H1 (cell line): ENCODE data around the gene STXBP5. TPM values are rescaled to one million over a fixed set of nuclear protein-coding genes. Genes with fewer than 3 reads are reported as not detected.

Source experiments
- CTCF ChIA-PET: fragments of 300-600 bp; sonication (Branson Sonifier 250); formaldehyde crosslinking; loops from one replicate; lab custom pipeline; 2021; ENCODE audit not compliant: partially characterized antibody; lab: Charles Lee
- POLR2A ChIA-PET: fragments of 300-600 bp; sonication (Branson Sonifier 250); formaldehyde crosslinking; loops from one replicate; lab custom pipeline; 2021; ENCODE audit warnings: inconsistent platforms; ENCODE audit not compliant: partially characterized antibody; lab: Charles Lee
- DNase-seq, 2 experiments: peaks; one replicate each; pipeline versions ENCODE4 v3.0.0 to v3.0.0-alpha.2; 2010 to 2022; ENCODE audit warnings: low spot score in 2 of 2, low read depth in 1 of 2, mixed read lengths in 1 of 2
- FAIRE-seq: peaks from 2 replicates; lab custom pipeline; 2011; peaks lifted over from hg19 to GRCh38; lab: Jason Lieb, UNC
- H2AFZ ChIP-seq: 2 replicates; pipeline ENCODE4 v1.8.1; 2012; ENCODE audit warnings: low read length, inconsistent platforms
- H2AK5ac ChIP-seq: 2 replicates; pipeline ENCODE4 v1.6.1; 2013; ENCODE audit warnings: low read depth, low read length
- H2BK120ac ChIP-seq: replicated peaks from 2 replicates; pipeline ENCODE3; 2013; ENCODE audit warnings: low read depth, low read length, inconsistent platforms
- H2BK12ac ChIP-seq: 2 replicates; pipeline ENCODE4 v1.6.1; 2013; ENCODE audit warnings: low read depth, low read length
- H2BK15ac ChIP-seq: 2 replicates; pipeline ENCODE4 v1.6.1; 2013; ENCODE audit warnings: low read length
- H2BK20ac ChIP-seq: 2 replicates; pipeline ENCODE4 v1.6.1; 2013; ENCODE audit warnings: low read length
- H2BK5ac ChIP-seq: 2 replicates; pipeline ENCODE4 v1.6.1; 2013; ENCODE audit warnings: low read depth, low read length
- H3K14ac ChIP-seq: 2 replicates; pipeline ENCODE4 v1.6.1; 2013; ENCODE audit warnings: inconsistent platforms; ENCODE audit not compliant: insufficient read length
- H3K18ac ChIP-seq: 2 replicates; pipeline ENCODE4 v1.6.1; 2013; ENCODE audit warnings: low read length; ENCODE audit errors: extremely low read depth
- H3K23ac ChIP-seq: 2 replicates; pipeline ENCODE4 v1.6.1; 2013; ENCODE audit warnings: inconsistent platforms; ENCODE audit not compliant: insufficient read length
- H3K23me2 ChIP-seq: 2 replicates; pipeline ENCODE4 v1.6.1; 2013; ENCODE audit warnings: low read depth, low read length
- H3K27ac ChIP-seq: 2 replicates; pipeline ENCODE4 v1.6.1; 2011; ENCODE audit warnings: low read depth, low read length, inconsistent platforms
- H3K27me3 ChIP-seq, 4 experiments: replicated peaks in 1 of 4; 1 replicate in 1 of 4; 2 replicates in 3 of 4; pipeline versions ENCODE4 v1.6.1 to v1.8.1; 2011 to 2013; ENCODE audit warnings: low read length in 3 of 4, mild to moderate bottlenecking in 3 of 4, inconsistent platforms in 2 of 4, mixed read lengths in 2 of 4, moderate library complexity in 1 of 4; ENCODE audit not compliant: control insufficient read depth in 3 of 4, insufficient read depth in 3 of 4; ENCODE audit errors: extremely low read depth in 1 of 4
- H3K36me3 ChIP-seq, 4 experiments: 2 replicates each; pipeline versions ENCODE4 v1.6.1 to v1.8.1; 2011 to 2013; ENCODE audit warnings: mild to moderate bottlenecking in 4 of 4, low read length in 3 of 4, moderate library complexity in 2 of 4, control low read depth in 1 of 4, inconsistent platforms in 1 of 4; ENCODE audit not compliant: insufficient read depth in 4 of 4, control insufficient read depth in 2 of 4
- H3K4ac ChIP-seq: replicated peaks from 2 replicates; pipeline ENCODE3; 2013; ENCODE audit warnings: low read length, low read depth, mixed read lengths, inconsistent platforms; ENCODE audit not compliant: insufficient read length
- H3K4me1 ChIP-seq, 4 experiments: replicated peaks in 1 of 4; 1 replicate in 1 of 4; 2 replicates in 3 of 4; pipeline versions ENCODE4 v1.6.1 to v1.8.1; 2011 to 2013; ENCODE audit warnings: low read length in 3 of 4, inconsistent platforms in 2 of 4, mixed read lengths in 1 of 4; ENCODE audit not compliant: insufficient read depth in 4 of 4, control insufficient read depth in 3 of 4
- H3K4me2 ChIP-seq, 2 experiments: 2 replicates each; pipeline versions ENCODE4 v1.6.1 to v1.8.1; 2011 to 2013; ENCODE audit warnings: low read depth in 2 of 2, low read length in 2 of 2, control low read depth in 1 of 2, inconsistent platforms in 1 of 2, mild to moderate bottlenecking in 1 of 2; ENCODE audit not compliant: insufficient read depth in 1 of 2
- H3K4me3 ChIP-seq, 4 experiments: fragments of 200-600, 300-600 bp in 1 of 4; sonication (generic), shearing (Covaris generic), sonication (Bioruptor Twin) in 1 of 4; 2 replicates each; pipeline versions ENCODE4 v1.5.1 to v1.8.1; 2011 to 2016; ENCODE audit warnings: low read length in 4 of 4, low read depth in 3 of 4, control low read depth in 2 of 4, inconsistent platforms in 2 of 4, mild to moderate bottlenecking in 2 of 4, mixed read lengths in 1 of 4, moderate library complexity in 1 of 4; ENCODE audit not compliant: insufficient read depth in 2 of 4; ENCODE audit errors: extremely low read depth in 1 of 4
- H3K56ac ChIP-seq: replicated peaks from 2 replicates; pipeline ENCODE3; 2013; ENCODE audit warnings: low read depth, mild to moderate bottlenecking, mixed read lengths, low read length, inconsistent platforms; ENCODE audit not compliant: insufficient read length
- H3K79me1 ChIP-seq: 2 replicates; pipeline ENCODE4 v1.6.1; 2013; ENCODE audit warnings: low read depth, low read length, control low read depth
- H3K79me2 ChIP-seq, 2 experiments: 2 replicates each; pipeline versions ENCODE4 v1.6.1 to v1.8.1; 2012 to 2013; ENCODE audit warnings: low read length in 2 of 2, mild to moderate bottlenecking in 2 of 2, inconsistent platforms in 1 of 2; ENCODE audit not compliant: insufficient read depth in 2 of 2, control insufficient read depth in 1 of 2
- H3K9ac ChIP-seq, 4 experiments: replicated peaks in 1 of 4; 1 replicate in 1 of 4; 2 replicates in 3 of 4; pipeline versions ENCODE4 v1.6.1 to v1.8.1; 2011 to 2013; ENCODE audit warnings: low read depth in 3 of 4, low read length in 3 of 4, control low read depth in 2 of 4, mild to moderate bottlenecking in 2 of 4, moderate library complexity in 2 of 4, inconsistent platforms in 1 of 4; ENCODE audit errors: extremely low read depth in 1 of 4
- H3K9me3 ChIP-seq, 2 experiments: 2 replicates each; pipeline versions ENCODE4 v1.6.1 to v1.8.1; 2012 to 2013; ENCODE audit warnings: mild to moderate bottlenecking in 2 of 2, moderate library complexity in 2 of 2, control low read depth in 1 of 2, inconsistent platforms in 1 of 2, low read depth in 1 of 2, low read length in 1 of 2, mixed read lengths in 1 of 2; ENCODE audit not compliant: insufficient read depth in 2 of 2
- H4K20me1 ChIP-seq, 2 experiments: replicated peaks in 1 of 2; 2 replicates each; pipeline versions ENCODE3 to v1.8.1; 2011 to 2013; ENCODE audit warnings: inconsistent platforms in 2 of 2, low read length in 2 of 2, mild to moderate bottlenecking in 1 of 2; ENCODE audit not compliant: insufficient read depth in 2 of 2, control insufficient read depth in 1 of 2
- H4K5ac ChIP-seq: 2 replicates; pipeline ENCODE4 v1.6.1; 2013; ENCODE audit warnings: low read length, low read depth, mixed read lengths, inconsistent platforms; ENCODE audit not compliant: insufficient read length
- H4K8ac ChIP-seq: 2 replicates; pipeline ENCODE4 v1.8.0; 2013; ENCODE audit warnings: mild to moderate bottlenecking, moderate library complexity, low read length, inconsistent platforms; ENCODE audit not compliant: insufficient read depth; ENCODE audit errors: extremely low read depth
- H4K91ac ChIP-seq: replicated peaks from 2 replicates; pipeline ENCODE3; 2013; ENCODE audit warnings: low read length, mixed read lengths, inconsistent platforms; ENCODE audit not compliant: insufficient read length
- CEBPB ChIP-seq: IDR thresholded peaks from 2 replicates; pipeline ENCODE4 v1.6.1; 2012; ENCODE audit warnings: low read depth, low read length
- JUN ChIP-seq: IDR thresholded peaks from 2 replicates; pipeline ENCODE4 v1.6.1; 2011; ENCODE audit warnings: low read depth, mild to moderate bottlenecking, improper control_type of control experiment, low read length
- NRF1 ChIP-seq: IDR thresholded peaks from 2 replicates; pipeline ENCODE4 v1.6.1; 2011; ENCODE audit warnings: mild to moderate bottlenecking, low read depth, low read length, improper control_type of control experiment
- RAD21 ChIP-seq, 2 experiments: IDR thresholded peaks in 1 of 2; conservative IDR thresholded peaks in 1 of 2; 2 replicates each; pipeline ENCODE4 v1.6.1; 2011; ENCODE audit warnings: low read depth in 2 of 2, low read length in 2 of 2, improper control_type of control experiment in 1 of 2, inconsistent platforms in 1 of 2, mild to moderate bottlenecking in 1 of 2, moderate library complexity in 1 of 2
- RNF2 ChIP-seq: fragments of 200-900, 300-1000 bp; sonication (generic); IDR thresholded peaks from 2 replicates; pipeline ENCODE4 v1.7.1; 2016; ENCODE audit warnings: borderline replicate concordance, low read depth, mild to moderate bottlenecking, antibody characterized with exemption, low read length; ENCODE audit not compliant: poor library complexity, severe bottlenecking; ENCODE audit errors: missing control alignments
- SP2 ChIP-seq: IDR thresholded peaks from 2 replicates; pipeline ENCODE4 v1.6.1; 2012; ENCODE audit warnings: mild to moderate bottlenecking, low read length, inconsistent platforms
- TAF7 ChIP-seq: optimal IDR thresholded peaks from 2 replicates; pipeline ENCODE3; 2011; ENCODE audit warnings: low read depth, mild to moderate bottlenecking, inconsistent platforms, low read length, moderate library complexity, borderline replicate concordance
- USF2 ChIP-seq: IDR thresholded peaks from 2 replicates; pipeline ENCODE4 v1.6.1; 2011; ENCODE audit warnings: low read length, improper control_type of control experiment
- WGBS, 2 experiments: shearing (Covaris generic) in 1 of 2; methylation state at CpG; one replicate each; pipeline versions ENCODE4 v1.1.6 to v1.1.7; 2013 to 2015; ENCODE audit warnings: low lambda C conversion rate in 2 of 2, mixed read lengths in 2 of 2, inconsistent platforms in 1 of 2, low coverage in 1 of 2, missing lambda C conversion rate in 1 of 2; ENCODE audit not compliant: insufficient replicate concordance in 2 of 2, insufficient coverage in 1 of 2, insufficient read length in 1 of 2; ENCODE audit errors: extremely low coverage in 1 of 2, missing lambda C conversion rate in 1 of 2; 5-methylcytosine and 5-hydroxymethylcytosine counted together
- polyA plus RNA-seq, 7 experiments: library from polyadenylated mRNA; depleted of rRNA in 3 of 7; stranded (reverse) in 5 of 7; unstranded in 2 of 7; fragments of >200 nt in 5 of 7; fragments of 200-250 nt in 2 of 7; gene quantifications; 1 replicate in 5 of 7; 2 replicates in 1 of 7; 4 replicates in 1 of 7; pipeline versions ENCODE4 v1.2.1 to v1.2.3, GENCODE V29; 2011 to 2013; ENCODE audit warnings: missing spikeins in 2 of 7, mixed read lengths in 2 of 7
- total RNA-seq: library from RNA; stranded (reverse); fragmentation: NEBNext Ultra II Directional; extraction: Animal tissue kit (Norgen Biotek cat#: 25700); gene quantifications from 2 replicates; pipeline ENCODE4 v1.2.1, GENCODE V29; 2021

The STXBP5 gene
- total and polyA plus RNA-seq, 2 of the 8 experiments (the other 6 are each of a cell fraction or from before 2014, with no cell fraction given) = 2.7 to 10.8 TPM

GRCh38 chr6:147216915-147217314, 12.7 kb downstream of the STXBP5 start:
- no peak overlapping the region for H2BK5ac ChIP-seq
- H3K27ac ChIP-seq = no peak overlapping the region
- no peak overlapping the region for H2AK5ac ChIP-seq
- FAIRE-seq = no peak
- H2BK20ac ChIP-seq = no peak overlapping the region
- no peak overlapping the region for H3K4ac ChIP-seq
- H3K56ac ChIP-seq = no peak overlapping the region
- no peak overlapping the region for H4K91ac ChIP-seq
- no peak overlapping the region for H3K23ac ChIP-seq
- H2BK12ac ChIP-seq = no peak overlapping the region
- H2BK120ac ChIP-seq = no peak overlapping the region
- H4K20me1 ChIP-seq = no peaks in the 10 kb centered on the region
- TF ChIP-seq USF2 (no peak), SP2 (no peak), CEBPB (no peak), NRF1 (no peak), TAF7 (no peak), JUN (no peak), RNF2 (no peak), RAD21 (IDR thresholded peaks at IDR 0.05 in 1 of 2, conservative IDR thresholded peaks at IDR 0.05 in 1 of 2; ENCODE audit: low read depth in 2 of 2, low read length in 2 of 2) (no peak)
- no peak overlapping the region for H3K4me2 ChIP-seq
- H3K27me3 ChIP-seq = no peaks in the 10 kb centered on the region
- no peak overlapping the region for H4K8ac ChIP-seq
- no peaks in the 10 kb centered on the region for H3K9me3 ChIP-seq
- H2AFZ ChIP-seq = no peak overlapping the region
- H3K79me2 ChIP-seq = peaks cover 0 to 5% of the 10 kb centered on the region in 2 experiments; a peak in 1 of 4 replicates
- H3K36me3 ChIP-seq = peaks cover 0 to 1% (median 0%) of the 10 kb centered on the region in 4 experiments; a peak in 1 of 8 replicates
- no peak overlapping the region for H3K14ac ChIP-seq
- no peak for DNase-seq
- no peak overlapping the region for H3K9ac ChIP-seq
- no peak overlapping the region for H4K5ac ChIP-seq
- POLR2A ChIA-PET = interaction anchor here (1.3 kb wide), 1 partner anchor 14 kb away, joined by 3 read pairs; no protein-coding TSS in a partner anchor
- WGBS, 2 experiments = 88% methylated on average over 3 of the region's 3 CpGs; no CpG with 5 or more reads in 1 of the 2 experiments
- H3K79me1 ChIP-seq = no peaks in the 10 kb centered on the region
- no peak overlapping the region for H3K18ac ChIP-seq
- 0 out of 7 replicates have a peak, but pooled peaks cover 0 to under 1% (median 0%) of the 10 kb centered on the region in 4 experiments for H3K4me1 ChIP-seq
- H2BK15ac ChIP-seq = no peak overlapping the region
- CTCF ChIA-PET = interaction anchor here (0.7 to 1.2 kb wide), 2 partner anchors 18 to 513 kb away, joined by 3 read pairs; no protein-coding TSS in a partner anchor
- H3K23me2 ChIP-seq = no peaks in the 10 kb centered on the region
- H3K4me3 ChIP-seq = no peak overlapping the region
